Inflammatory macrophage (primary cell): Measurements from ENCODE around the gene MRPL2.
"Not testable (repeated sequence)": the region's sequence is repeated elsewhere in the genome, so short reads cannot be mapped to it uniquely, and the experiment has no call there.

ENCODE experiments used
- DNase-seq, 2 donors: peaks; one replicate each; pipeline ENCODE4 v3.0.0-alpha.2; 2020 to 2022

MRPL2 gene

DNA sequence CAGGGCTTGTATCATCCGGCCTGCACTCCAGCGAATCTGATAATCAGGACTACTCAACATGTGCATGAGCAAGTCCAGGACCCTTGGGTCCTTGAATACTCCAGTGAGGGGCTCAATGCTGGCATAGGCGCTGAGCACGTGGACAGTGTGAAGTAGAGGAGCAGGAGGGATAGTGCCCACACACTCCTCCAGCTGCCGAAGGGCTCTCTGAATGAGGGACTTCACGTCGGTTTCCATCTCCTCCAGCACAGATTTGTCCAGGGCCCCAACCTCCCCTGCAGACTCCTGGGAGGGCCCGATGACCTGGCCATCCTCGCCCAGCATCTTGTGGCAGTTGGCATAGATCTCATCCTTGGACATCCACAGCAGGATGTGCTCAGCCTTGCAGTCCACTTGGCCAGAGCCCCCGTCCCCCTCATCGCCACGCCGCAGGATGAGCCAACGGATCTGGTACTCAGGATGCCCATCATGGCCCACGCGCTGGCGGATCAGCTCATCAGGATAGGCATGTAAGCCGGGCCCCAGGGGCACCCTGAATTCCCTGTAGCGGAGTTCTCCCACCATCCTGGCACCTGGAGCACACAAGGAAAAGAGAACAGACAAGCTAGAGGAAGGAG is 6.9 kb downstream of the MRPL2 start:
- DNase-seq, result no peak

DNA sequence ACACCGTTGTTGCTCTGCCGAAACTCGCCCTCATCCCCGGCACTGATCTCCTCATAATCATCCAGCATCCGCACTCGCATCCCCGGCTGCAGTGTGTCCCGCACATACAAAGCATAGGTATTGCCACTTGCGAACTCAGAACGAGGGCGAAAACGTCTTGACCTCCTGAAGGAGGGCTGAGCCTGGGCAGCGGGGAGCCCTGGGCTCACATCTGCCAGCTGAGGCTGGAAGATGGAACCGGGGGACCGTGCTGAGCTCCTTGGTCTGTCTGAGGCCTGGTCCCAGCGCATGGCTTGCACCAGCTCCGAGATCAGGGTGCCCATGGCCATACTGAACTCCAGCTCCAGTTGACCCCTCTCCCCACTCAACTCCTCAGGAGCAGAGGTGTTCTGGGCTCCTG is 8.3 kb downstream of the MRPL2 start:
- no peak for DNase-seq

DNA sequence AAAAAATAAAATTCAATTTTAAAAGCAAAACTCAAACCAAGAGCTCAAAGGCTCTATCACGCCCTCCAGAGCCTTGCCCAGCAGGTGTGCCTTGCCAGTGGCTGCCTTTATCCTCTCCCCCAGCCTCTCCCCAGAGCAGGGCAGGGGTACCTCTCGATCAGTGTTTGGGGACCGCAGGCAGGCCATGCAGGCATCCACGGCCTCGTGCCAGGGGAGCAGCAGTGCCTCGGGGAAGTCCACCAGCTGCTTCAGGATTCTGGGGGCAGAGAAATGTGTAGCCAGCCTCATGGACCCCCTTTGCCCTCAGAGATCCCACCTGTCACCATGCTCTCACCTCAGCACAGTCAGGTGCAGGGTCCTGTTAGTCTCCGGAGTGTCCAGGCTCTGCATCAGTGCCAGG is 11.2 kb downstream of the MRPL2 start:
- DNase-seq, result no peak

DNA sequence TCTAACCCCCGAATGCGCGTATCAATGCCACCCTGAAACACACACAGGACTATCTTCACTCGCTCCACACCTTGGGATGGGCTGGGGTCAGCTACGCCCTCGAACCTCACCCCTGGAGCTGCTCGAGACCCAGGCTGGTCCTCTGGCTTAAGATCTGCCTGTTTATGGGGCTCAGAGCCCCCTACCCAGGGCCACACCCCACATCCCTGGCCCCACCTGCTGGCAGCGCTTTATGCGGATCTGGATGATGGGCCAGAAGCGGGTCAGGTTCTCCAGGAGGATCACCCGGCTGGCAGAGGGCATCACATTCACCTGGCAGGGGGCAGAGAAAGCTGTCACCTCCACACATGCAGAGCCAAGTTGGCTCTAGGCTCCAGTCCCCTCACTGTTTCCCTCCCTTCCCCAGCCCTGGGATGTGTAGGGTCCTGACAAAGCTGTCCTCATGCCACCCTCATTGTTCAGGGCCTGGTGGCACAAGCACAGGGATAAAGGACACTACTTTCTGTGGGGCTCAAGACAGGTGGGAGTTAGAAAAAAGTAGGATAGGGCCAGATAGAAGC is 13.8 kb downstream of the MRPL2 start:
- no peak for DNase-seq

DNA sequence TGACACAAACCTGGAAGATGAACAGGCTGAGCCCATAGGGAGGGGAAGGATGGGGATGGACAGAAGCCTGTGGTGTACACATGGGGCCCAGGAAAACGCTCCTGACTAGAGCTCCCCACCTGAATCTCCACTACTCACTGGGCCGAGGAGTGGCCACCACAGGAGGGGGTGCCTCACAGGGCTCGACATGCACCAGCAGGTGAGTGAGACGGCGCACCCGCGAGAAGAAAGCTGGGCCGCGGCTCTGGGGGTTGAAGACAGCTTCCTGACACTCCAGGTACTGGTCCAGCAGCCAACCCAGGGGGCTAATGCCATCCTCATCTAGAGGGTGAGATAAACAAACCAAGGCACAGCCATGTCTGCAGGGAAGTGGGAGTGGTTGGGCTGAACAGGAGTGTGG is 15.9 kb downstream of the MRPL2 start:
- DNase-seq, result no peak

DNA sequence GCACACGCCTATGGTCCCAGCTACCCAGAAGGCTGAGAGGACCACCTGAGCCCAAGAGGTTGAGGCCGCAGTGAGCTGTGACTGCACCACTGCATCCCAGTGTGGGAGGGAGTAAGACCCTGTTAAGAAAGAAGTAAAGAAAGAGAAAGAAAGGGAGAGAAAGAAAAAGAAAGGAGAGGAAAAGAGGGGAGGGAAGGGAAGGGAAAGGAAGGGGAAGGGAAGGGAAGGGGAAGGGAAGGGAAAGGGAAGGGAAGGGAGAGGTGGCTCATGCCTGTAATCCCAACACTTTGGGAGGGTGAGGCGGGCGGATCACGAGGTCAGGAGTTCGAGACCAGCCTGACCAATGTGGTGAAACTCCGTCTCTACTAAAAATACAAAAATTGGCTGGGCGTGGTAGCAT is 17.8 kb downstream of the MRPL2 start:
- DNase-seq, result not testable (repeated sequence)

DNA sequence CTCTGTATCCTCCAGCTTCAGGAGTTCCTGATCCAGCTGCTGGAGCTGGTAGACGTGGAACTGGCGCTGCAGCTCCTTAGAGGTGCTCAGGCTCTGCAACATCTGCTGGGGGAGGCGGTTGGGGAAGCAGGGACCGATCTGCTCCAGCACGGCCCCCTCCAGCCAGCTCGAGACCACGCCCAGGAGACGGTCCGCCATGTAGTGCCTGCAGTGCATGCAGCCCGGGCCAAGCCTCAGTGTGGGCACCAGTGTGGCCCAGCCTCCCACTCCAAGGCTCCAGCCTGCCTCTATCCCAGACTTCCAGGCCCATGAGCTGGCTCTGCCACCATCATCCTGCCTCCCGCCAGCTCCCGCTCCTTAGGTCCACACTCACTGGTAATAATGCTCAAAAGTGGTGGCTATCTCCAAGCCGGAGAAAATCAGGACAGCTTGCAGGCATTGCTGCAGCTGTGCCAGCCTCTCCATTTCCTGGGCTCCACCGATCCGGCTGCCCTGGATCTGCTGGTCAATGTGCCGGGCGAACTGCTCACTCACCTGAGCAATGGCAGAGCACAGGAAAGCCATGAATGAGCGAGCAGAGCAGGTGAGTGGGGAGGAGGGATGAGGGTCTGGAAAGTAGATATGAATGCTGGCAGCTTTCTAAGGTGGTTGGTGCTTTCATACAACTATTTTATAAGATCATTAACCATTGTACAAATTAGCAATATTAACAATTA is 18.5 kb downstream of the MRPL2 start:
- DNase-seq, result no peak

DNA sequence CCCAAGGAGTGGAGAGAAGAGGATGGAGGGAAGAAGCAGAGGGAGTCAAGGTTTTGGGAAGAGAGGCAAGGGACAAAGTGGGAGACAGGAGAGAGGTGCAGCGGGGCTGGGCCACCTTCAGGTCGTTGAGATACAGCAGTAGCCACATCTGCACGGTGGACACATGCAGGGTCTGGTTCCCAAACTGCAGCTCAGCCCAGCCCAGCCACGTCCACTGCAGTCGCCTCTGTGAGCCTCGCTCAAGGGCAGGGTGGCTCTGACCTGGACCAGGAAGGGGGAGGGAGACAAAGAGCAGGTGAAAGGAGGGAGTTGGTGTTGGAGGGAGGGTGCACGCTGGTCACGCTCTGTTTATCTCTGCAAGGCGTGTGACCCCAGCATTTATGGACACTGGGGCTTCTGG is 20.5 kb downstream of the MRPL2 start:
- no peak for DNase-seq

DNA sequence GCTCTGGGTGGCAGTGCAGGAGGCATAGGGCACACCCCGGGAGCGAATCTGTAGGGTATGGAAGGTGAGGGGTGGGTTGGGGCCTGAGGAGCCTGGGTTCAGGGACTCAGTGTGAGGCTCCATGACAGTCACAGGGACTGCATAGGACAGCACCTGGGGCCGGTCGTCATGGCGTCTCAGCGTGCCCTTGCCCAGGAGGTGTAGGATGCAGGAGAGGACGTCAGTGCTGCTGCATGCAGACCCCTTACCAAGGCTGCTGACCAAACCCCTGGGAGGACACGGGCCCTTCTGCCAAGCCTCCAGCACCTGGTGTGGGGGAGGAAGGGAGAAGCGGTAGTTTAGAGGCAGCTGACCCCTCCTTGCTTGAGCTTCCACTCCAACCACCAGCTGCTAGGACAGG is 21.5 kb downstream of the MRPL2 start:
- no peak for DNase-seq

DNA sequence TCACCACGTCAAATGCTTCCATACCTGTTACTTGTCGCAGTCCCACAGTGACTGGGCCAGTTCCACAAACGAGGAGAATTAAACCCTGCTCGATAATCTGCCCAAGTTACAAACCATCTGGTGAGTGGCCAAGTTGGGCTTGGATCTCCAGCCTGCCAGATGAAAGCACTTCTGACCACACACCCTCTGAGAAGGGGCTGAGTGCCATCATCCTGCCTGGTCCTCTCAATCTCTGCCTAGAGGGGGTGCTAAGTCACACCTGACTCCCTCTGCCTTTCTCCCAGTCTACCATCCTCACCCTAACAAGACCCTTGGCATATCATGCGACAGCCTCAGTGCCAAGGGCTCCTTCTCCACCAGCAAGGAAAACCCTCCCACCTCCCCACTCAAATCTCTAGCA is 22.0 kb downstream of the MRPL2 start:
- DNase-seq, result no peak

DNA sequence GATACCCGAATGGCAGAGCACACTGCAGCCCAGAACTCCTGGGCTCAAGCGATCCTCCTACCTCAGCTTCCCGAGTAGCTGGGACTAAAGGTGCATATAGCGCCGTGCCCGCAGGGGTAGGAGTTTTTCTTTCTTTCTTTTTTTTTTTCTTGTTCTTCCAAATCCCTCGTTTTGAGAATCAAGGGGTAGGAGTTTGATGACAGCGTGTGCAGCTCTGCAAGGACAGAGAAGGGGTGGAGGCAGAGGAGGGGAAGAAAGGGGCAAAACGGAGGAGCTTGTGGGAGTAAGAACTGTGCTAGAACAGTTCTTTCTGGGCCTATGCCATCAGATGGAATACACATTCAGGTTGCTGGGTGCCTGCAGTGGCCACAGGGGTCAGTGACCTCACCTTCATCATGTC is 22.5 kb downstream of the MRPL2 start:
- no peak for DNase-seq

DNA sequence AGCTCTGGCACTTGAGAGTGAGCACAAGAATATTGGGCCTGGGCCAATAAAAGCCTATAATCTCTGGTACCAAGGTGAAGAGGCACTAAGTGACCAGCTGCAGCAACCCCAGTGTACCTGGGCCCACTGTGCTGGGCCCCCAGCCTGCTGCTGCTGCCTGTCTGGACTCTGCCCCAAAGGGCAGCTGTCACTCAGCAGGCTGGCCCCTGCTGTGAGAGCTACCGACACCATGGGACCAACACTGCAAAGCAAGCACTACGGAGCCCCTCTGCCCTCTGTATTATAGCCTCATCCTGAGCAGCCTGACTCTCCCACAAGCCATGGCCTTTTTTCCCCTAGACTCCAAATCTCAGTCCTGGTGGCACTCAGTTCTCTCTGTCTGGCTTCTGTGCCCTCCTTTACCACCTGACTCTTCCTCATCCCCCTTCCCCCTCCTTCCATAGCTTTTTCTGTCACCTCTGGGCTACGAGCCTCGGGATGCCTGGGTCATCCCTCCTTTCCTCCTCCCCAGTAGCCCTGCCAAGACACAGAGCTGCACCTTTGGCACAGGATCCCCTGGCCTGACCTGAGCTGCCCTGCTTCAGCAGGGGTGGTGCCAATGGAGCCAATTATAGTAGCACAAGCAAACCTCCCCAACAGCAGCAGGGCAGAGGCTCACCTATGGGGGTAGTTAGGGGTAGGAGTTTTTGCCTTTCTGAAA is 23.6 kb downstream of the MRPL2 start:
- no peak for DNase-seq

DNA sequence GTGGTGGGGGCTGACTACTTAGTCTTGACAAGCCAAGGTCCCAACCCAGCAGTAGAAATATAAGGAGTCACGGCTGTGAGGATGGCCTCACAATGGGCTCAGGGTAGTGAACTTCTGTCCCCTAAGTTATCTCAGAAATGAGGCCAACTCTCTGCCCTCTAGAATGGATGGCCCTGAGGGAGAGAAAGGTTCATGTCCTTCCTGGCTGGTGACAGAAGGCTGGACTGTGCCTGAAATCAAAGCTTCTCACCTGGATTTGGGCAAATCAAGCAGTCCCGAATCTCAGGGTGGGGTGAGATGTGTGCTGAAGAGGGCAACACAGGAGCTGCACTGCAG is 25.1 kb downstream of the MRPL2 start:
- no peak for DNase-seq

DNA sequence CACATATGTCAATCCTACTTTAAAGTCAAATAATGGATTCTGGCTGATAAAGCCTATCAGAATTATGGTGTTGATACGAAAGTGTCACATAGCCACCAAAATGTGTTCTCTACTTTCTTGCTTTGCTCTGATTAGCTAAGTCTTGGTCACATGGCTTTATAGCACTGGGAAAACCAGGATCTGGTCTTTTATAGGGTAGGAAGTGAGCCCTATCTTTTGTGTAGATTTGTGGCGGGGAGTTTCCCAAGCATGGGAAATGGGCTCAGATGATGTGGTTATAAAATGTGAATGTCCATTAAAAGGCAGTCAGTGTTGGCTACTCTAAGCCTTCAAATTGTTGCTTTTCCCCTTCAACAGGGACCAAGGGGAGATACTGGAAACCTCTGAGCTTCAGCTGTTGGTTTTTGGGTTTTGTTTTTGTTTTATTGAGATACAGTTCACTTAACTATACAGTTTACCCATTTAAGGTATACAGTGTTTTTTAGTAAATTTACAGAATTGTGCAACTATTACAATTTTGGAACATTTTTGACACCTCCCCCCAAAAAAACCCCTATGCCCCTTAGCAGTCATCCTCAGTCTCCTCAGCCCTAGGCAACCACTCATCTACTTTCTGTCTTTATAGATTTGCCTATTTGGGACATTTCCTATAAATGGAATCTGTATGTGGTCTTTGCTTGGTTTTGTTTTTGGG is 25.6 kb downstream of the MRPL2 start:
- no peak for DNase-seq

DNA sequence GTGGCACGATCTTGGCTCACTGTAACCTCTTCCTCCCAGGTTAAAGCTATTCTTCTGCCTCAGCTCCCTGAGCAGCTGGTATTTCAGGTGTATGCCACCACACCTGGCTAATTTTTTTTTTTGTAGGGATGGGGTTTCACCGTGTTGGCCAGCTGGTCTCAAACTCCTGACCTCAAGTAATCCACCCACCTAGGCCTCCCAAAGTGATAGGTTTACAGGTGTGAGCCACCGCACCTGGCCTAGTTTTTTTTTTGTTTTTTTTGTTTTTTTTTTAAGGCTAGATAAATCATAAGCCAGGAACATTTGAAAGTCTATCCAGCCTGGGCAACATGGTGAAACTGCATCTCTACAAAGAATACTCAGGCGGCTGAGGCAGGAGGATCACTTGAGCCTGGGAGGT is 26.9 kb downstream of the MRPL2 start:
- DNase-seq, result no peak

DNA sequence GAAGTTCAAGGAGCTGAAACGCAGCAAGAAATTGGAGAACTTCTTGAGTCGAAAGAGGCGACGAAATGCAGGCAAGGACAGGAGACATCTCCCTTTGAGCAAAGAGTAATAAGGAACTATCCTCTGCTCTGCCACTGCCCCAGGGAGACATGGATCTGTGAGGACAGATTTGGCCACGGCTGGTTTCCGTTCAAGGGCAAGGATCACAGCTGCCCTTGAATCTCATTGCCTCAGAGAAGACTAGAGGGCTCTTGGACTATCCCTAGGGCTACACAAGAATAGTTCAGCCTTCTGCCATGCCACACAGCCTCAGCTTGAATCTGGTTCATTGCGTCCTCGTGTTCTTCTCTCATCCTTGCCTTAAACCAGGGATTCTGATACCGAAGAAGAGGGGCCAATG is 30.1 kb downstream of the MRPL2 start:
- DNase-seq, result no peak

DNA sequence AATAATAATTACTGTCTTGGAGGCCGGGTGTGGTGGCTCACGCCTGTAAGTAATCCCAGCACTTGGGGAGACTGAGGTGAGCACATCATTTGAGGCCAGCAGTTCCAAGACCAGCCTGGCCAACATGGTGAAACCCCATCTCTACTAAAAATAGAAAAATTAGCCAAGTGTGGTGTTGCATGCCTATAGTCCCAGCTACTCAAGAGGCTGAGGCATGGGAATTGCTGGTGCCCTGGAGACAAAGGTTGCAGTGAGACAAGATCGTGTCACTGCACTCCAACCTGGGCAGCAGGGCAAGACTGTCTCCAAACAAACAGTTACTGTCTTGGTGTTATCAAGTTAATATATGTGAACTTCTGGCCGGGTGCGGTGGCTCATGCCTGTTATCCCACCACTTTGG is 32.9 kb downstream of the MRPL2 start:
- no peak for DNase-seq

DNA sequence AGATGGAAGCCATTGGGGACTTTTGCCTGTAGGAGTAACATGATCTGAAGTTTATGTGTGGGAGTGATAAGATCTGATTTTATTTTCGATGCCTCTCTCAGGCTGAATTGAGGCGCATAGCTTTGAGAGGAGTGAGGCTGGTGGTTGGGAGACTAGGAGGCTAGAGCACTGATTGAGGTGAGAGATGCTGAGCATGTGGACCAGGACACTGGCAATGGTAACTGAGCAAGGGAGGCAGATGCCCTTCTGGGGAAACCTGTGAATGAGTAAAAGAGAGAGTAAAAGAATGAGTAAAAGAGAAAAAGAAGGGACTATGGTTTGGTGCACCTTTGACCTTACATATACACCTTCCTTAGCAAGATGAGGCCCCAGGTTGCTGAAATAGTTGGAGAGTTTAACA is 34.8 kb downstream of the MRPL2 start:
- no peak for DNase-seq

DNA sequence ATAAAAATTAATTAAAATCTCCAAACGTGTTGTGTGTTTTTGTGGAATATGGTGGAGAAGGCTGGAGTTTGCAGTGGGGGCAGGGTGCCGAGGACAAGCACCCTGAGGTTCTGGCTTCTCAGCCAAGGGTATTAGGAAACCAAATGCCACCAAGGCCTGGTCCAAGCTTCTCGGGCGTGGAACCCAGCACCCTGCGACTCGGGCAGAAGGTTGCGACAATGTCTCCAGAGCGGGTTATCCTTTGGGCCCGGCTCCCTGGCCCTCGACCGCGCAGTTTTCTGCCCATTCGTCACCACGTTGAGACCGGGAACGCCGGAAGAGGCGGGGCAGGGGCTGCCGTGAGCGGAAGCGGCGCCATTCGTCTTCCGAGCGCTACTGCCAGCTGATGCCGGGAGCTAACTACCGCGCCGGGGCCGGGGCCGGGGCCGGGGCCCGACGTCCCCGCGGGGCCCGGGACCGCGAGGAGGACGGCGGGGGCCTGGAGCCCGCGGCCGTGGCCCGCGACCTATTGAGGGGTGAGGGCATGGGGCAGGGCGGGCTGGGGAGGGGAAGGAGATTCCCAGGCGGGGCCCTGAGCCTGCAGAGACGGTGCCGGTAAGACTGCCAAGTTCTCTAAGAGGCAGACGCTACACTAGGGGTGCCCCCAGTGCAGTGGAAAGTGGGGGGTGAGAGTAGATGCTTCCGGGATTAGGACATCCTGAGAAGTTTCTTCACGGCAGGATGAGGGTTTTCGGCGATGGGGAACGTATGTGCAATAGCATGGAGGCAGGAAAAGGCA is 37.8 kb downstream of the MRPL2 start, which contains the start of gene RRP36:
Gene RRP36 (plus strand): TSS at position 354 of the 778 bp plus-strand sequence. CDS start 32 bp downstream, at position 386.
- DNase-seq, result peak; percentile 74 to 81

DNA sequence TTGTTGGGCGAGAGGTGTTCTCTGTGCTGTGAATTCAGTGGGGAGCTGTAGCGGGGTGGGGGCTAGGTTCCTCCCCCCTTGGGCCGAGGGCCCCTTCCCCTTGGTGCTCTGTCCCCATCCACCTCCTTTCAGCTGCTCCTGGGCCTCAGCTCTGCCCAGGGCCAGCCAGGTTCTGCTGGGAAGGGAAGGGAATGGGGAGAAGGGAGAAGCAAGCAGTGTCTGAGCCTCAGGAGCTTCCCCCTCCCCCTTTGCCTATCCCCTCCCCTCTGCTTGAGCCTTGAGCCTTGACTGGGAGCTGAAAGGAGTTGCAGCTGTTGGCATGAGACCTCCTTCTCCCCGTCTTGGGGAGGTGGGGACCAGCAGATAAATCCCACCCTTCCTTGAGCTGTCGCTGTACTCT is 38.4 kb downstream of the MRPL2 start:
- DNase-seq, result no peak

DNA sequence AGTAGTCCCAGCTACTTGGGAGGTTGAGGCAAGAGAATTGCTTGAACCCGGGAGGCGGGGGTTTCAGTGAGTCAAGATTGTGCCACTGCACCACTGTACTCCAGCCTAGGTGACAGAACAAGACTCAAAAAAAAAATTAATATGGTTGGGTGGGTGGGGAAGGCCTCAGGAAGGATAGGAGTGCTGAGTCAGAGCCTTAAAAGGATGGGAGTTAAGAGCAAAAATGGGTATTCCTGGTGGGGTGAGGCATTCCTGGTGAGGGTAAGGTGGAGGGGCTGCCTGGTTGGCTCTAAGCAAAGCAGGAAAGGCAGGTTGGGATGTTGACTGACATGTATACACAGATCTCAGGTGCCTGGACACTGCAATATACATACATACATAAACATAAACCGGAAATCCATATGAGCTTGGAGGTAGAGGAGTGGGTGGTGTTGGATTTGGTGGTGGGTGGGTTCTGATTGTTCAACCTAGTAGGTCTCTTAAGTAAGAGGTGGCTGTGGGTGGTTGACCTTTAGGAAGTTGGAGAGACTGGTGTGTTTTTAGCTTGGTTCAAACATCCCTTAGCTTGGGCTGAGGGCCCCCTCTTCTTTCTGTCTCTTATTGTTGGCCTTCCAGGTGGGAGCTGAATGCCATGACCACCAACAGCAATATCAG is 39.1 kb downstream of the MRPL2 start:
- peak in 1 of 2 donors; percentile 20 for DNase-seq

DNA sequence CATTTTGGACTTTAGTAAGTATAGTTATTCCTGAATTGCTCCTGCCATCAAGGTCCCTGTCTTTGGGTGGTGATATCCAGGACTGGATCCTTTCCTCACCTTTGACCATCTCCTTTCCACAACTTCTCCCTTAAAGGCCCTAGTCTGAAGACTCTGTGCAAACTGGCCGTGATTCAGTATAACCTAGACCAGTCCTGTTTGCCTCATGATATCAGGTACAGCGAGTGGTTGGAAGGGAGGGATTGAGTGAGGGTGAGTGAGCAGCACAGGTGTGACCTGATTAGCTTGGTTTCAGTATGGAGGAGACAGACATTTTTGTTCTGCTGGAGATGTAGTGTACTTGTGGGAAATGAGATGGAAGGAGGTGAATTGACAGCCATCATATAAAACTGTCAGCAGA is 40.1 kb downstream of the MRPL2 start:
- no peak for DNase-seq
